HUES48 (cell line): Measurements from ENCODE around the gene MED15.

Experiments used
- H3K27ac ChIP-seq: one replicate; pipeline ENCODE4 v1.7.0; 2013; ENCODE audit warnings: low read depth, low read length, inconsistent platforms
- H3K27me3 ChIP-seq: 2 replicates; pipeline ENCODE4 v1.6.1; 2013; ENCODE audit warnings: mild to moderate bottlenecking, low read length; ENCODE audit not compliant: control insufficient read depth, insufficient read depth
- H3K36me3 ChIP-seq: 2 replicates; pipeline ENCODE4 v1.6.1; 2013; ENCODE audit warnings: low read length; ENCODE audit not compliant: control insufficient read depth, insufficient read depth
- H3K4me1 ChIP-seq: 2 replicates; pipeline ENCODE4 v1.6.1; 2013; ENCODE audit warnings: mild to moderate bottlenecking, low read length; ENCODE audit not compliant: control insufficient read depth, insufficient read depth
- H3K4me3 ChIP-seq: 2 replicates; pipeline ENCODE4 v1.5.1; 2013; ENCODE audit warnings: mild to moderate bottlenecking, low read depth, low read length
- H3K9ac ChIP-seq: 2 replicates; pipeline ENCODE4 v1.6.1; 2013; ENCODE audit warnings: mild to moderate bottlenecking, low read depth, low read length, moderate library complexity
- H3K9me3 ChIP-seq: 2 replicates; pipeline ENCODE4 v1.6.1; 2013; ENCODE audit warnings: low read length; ENCODE audit not compliant: control insufficient read depth, insufficient read depth

Gene MED15

GRCh38 chr22:20526305-20526627 is 18.9 kb downstream of the MED15 start:
- Histone ChIP-seq H3K36me3 (peaks cover 24% of the 10 kb centered on the region), H3K4me3 (no peak overlapping the region), H3K27ac (no peak overlapping the region)

GRCh38 chr22:20526628-20527355 is 19.4 kb downstream of the MED15 start:
- Histone ChIP-seq H3K9me3 (no peaks in the 10 kb centered on the region), H3K4me1 (peaks cover 9% of the 10 kb centered on the region), H3K27me3 (no peaks in the 10 kb centered on the region), H3K9ac (no peak overlapping the region), H3K4me3 (no peak overlapping the region), H3K27ac (peak overlapping the region; percentile 4), H3K36me3 (peaks cover 24% of the 10 kb centered on the region)

More at GRCh38 chr22:20526305-20526627, 18.9 kb downstream of the MED15 start:
- Histone ChIP-seq H3K9me3 (no peaks in the 10 kb centered on the region), H3K9ac (no peak overlapping the region), H3K4me1 (peaks cover 5% of the 10 kb centered on the region), H3K27me3 (no peaks in the 10 kb centered on the region)

DNA sequence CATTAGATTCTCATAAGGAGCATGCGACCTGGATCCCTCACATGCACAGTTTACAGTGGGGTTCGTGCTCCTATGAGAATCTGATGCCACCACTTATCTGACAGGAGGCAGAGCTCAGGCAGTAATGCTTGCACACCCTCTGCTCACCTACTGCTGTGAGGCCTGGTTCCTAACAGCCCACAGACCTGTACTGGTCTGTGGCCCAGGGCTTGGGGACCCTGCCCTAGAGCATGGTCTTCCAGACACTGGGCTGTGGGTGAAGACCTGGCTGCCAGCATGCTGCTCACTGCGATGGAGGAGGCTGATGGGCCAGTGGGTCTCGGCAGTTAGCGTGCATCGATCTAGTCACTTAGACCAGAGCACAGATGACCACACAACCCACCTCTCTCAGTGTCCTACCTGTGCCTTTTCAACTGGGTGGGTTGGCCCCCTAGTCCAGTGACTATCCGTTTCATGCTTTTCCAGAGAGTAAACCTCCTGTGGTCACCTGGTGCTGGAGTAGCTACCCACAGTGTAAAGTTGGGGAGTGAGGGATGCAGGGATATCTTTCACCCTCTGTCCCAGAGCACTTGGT is 21.1 kb downstream of the MED15 start:
- no peaks in the 10 kb centered on the region for H3K9me3 ChIP-seq
- H3K27me3 ChIP-seq: no peaks in the 10 kb centered on the region
- H3K27ac ChIP-seq: no peak overlapping the region
- H3K4me3 ChIP-seq: no peak overlapping the region
- H3K9ac ChIP-seq: no peak overlapping the region
- peaks cover 9% of the 10 kb centered on the region for H3K4me1 ChIP-seq
- H3K36me3 ChIP-seq: peaks cover 18% of the 10 kb centered on the region

GRCh38 chr22:20530368-20531153 is 23.2 kb downstream of the MED15 start:
- Histone ChIP-seq H3K4me3 (no peak overlapping the region), H3K27ac (peak overlapping the region; percentile 9), H3K9ac (no peak overlapping the region), H3K9me3 (no peaks in the 10 kb centered on the region), H3K36me3 (peaks cover 20% of the 10 kb centered on the region), H3K4me1 (peaks cover 9% of the 10 kb centered on the region), H3K27me3 (no peaks in the 10 kb centered on the region)

- no peak overlapping the region for H3K9ac ChIP-seq
- H3K36me3 ChIP-seq: peaks cover 18% of the 10 kb centered on the region
- H3K27ac ChIP-seq: peak overlapping the region; percentile 9
- H3K27me3 ChIP-seq: no peaks in the 10 kb centered on the region
- H3K4me3 ChIP-seq: no peak overlapping the region
- H3K4me1 ChIP-seq: peaks cover 9% of the 10 kb centered on the region
- H3K9me3 ChIP-seq: no peaks in the 10 kb centered on the region
These were observed 23.7 kb downstream of the MED15 start for GRCh38 chr22:20531154-20531403.

GRCh38 chr22:20531404-20532201 is 24.2 kb downstream of the MED15 start:
- Histone ChIP-seq H3K36me3 (peaks cover 12% of the 10 kb centered on the region), H3K27me3 (no peaks in the 10 kb centered on the region), H3K4me1 (peaks cover 9% of the 10 kb centered on the region), H3K9me3 (no peaks in the 10 kb centered on the region), H3K4me3 (no peak overlapping the region), H3K9ac (no peak overlapping the region), H3K27ac (peak overlapping the region; percentile 9)

DNA sequence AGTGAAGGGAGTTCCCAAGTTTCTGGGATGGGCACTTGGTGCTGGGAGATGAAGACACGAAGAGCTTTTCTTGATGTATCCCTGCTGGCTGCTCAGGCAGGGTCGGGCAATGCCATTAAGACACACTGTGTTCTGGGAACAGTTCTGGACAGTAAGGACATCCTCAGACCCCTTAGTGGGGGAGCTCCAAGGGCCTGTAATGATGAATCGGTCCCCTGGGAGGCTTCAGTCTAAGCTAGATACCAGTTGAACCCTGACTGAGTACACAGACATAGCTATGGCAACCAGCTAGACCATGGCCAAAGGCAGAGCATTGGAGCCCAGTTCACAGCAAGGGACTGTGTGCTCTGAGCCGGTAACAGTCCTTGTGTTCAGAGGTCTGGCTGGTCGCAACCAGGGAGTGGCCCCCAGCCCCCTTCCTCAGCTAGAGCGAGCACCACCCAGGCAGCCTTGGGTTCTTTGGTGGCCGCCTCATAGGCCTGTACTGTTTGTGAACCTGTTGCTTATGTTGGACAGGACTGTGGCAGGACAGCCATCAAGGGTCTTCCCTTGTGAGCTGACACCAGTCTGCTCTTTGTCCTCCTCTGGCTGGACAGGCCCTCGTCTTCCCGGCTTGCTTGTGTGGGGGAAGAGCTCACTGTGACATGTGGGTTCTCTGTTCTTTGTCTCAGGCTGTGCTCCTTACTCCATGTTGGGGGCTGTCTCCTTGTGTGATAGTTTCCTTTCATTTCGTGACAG is 25.0 kb downstream of the MED15 start:
- H3K4me1 ChIP-seq: peaks cover 9% of the 10 kb centered on the region
- no peak overlapping the region for H3K4me3 ChIP-seq

GRCh38 chr22:20533095-20533878 is 25.9 kb downstream of the MED15 start:
- Histone ChIP-seq H3K27ac (no peak overlapping the region), H3K36me3 (peaks cover 17% of the 10 kb centered on the region)

More for the DNA sequence above, 25.0 kb downstream of the MED15 start:
- no peaks in the 10 kb centered on the region for H3K27me3 ChIP-seq
- peaks cover 19% of the 10 kb centered on the region for H3K36me3 ChIP-seq
- H3K27ac ChIP-seq: no peak overlapping the region
- H3K9ac ChIP-seq: no peak overlapping the region
- no peaks in the 10 kb centered on the region for H3K9me3 ChIP-seq

GRCh38 chr22:20533879-20534265 is 26.5 kb downstream of the MED15 start:
- Histone ChIP-seq H3K9ac (no peak overlapping the region), H3K36me3 (peaks cover 12% of the 10 kb centered on the region), H3K9me3 (no peaks in the 10 kb centered on the region), H3K4me1 (peaks cover 9% of the 10 kb centered on the region), H3K27ac (no peak overlapping the region), H3K27me3 (no peaks in the 10 kb centered on the region), H3K4me3 (no peak overlapping the region)

More at GRCh38 chr22:20533095-20533878, 25.9 kb downstream of the MED15 start:
- peaks cover 9% of the 10 kb centered on the region for H3K4me1 ChIP-seq
- H3K9me3 ChIP-seq: no peaks in the 10 kb centered on the region
- no peak overlapping the region for H3K4me3 ChIP-seq
- H3K9ac ChIP-seq: peak overlapping the region; percentile 24; the same call in 1 of the 2 replicates
- H3K27me3 ChIP-seq: no peaks in the 10 kb centered on the region
